ENCODE data around the gene IL6ST. TPM values are rescaled to one million over a fixed set of nuclear protein-coding genes. Genes with fewer than 3 reads are reported as not detected.

IL6ST gene
- total and polyA plus RNA-seq, 4 donors, result 51.3 to 438 (median 109) TPM

DNA sequence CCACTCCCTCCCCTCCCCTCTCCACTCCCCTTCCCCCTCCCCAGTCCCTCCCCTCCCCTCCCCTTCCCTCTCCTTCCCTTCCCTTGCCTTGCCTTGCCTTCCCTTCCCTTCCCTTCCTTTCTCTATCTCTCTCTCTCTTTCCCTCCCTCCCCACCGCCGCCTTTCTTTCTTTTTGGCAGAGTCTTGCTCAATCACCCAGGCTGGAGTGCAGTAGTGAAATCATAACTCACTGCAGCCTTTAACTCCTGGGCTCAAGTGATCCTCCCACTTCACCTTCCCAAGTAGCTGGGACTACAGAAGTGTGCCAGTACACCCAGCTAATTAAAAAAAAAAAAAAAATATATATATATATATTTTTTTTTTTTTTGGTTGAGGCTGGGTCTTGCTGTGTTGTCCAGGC, 98.1 kb downstream of the IL6ST start:
- H3K27me3 ChIP-seq (ENCODE audit: control insufficient read depth in 4 of 4, insufficient read depth in 4 of 4, low read length in 3 of 4), result no peaks in the 10 kb centered on the region
- no peak overlapping the region for H3K27ac ChIP-seq (ENCODE audit: low read depth in 1 of 2, low read length in 2 of 2)
- no peaks in the 10 kb centered on the region for H3K36me3 ChIP-seq (ENCODE audit: control insufficient read depth in 4 of 4, insufficient read depth in 3 of 4, low read depth in 1 of 4, low read length in 3 of 4)
- no peak for DNase-seq (ENCODE audit: low spot score)
- 64% methylated on average over 2 of the region's 2 CpGs for WGBS
- H3K9me3 ChIP-seq (ENCODE audit: control insufficient read depth in 4 of 4, low read length in 3 of 4), result no peaks in the 10 kb centered on the region
- TF ChIP-seq TAF1 (conservative IDR thresholded peaks at IDR 0.05), result no peak
- no peak for TF ChIP-seq HNF4A (conservative IDR thresholded peaks at IDR 0.05)
- TF ChIP-seq SP1 (IDR thresholded peaks at IDR 0.05), result no peak
- no peak for TF ChIP-seq EGR1 (IDR thresholded peaks at IDR 0.05; ENCODE audit: low read depth in 2 of 2)
- TF ChIP-seq JUND (IDR thresholded peaks at IDR 0.05), result no peak
- no peak for TF ChIP-seq RAD21 (IDR thresholded peaks at IDR 0.05)
- TF ChIP-seq GABPA (IDR thresholded peaks at IDR 0.05 in 1 of 2, conservative IDR thresholded peaks at IDR 0.05 in 1 of 2), result no peak
- TF ChIP-seq FOXA2 (IDR thresholded peaks at IDR 0.05), result no peak
- TF ChIP-seq, protein P1, sequence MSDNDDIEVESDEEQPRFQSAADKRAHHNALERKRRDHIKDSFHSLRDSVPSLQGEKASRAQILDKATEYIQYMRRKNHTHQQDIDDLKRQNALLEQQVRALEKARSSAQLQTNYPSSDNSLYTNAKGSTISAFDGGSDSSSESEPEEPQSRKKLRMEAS (IDR thresholded peaks at IDR 0.05), result no peak
- TF ChIP-seq, protein P2, sequence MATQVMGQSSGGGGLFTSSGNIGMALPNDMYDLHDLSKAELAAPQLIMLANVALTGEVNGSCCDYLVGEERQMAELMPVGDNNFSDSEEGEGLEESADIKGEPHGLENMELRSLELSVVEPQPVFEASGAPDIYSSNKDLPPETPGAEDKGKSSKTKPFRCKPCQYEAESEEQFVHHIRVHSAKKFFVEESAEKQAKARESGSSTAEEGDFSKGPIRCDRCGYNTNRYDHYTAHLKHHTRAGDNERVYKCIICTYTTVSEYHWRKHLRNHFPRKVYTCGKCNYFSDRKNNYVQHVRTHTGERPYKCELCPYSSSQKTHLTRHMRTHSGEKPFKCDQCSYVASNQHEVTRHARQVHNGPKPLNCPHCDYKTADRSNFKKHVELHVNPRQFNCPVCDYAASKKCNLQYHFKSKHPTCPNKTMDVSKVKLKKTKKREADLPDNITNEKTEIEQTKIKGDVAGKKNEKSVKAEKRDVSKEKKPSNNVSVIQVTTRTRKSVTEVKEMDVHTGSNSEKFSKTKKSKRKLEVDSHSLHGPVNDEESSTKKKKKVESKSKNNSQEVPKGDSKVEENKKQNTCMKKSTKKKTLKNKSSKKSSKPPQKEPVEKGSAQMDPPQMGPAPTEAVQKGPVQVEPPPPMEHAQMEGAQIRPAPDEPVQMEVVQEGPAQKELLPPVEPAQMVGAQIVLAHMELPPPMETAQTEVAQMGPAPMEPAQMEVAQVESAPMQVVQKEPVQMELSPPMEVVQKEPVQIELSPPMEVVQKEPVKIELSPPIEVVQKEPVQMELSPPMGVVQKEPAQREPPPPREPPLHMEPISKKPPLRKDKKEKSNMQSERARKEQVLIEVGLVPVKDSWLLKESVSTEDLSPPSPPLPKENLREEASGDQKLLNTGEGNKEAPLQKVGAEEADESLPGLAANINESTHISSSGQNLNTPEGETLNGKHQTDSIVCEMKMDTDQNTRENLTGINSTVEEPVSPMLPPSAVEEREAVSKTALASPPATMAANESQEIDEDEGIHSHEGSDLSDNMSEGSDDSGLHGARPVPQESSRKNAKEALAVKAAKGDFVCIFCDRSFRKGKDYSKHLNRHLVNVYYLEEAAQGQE (IDR thresholded peaks at IDR 0.05), result no peak
- TF ChIP-seq HNF4G (IDR thresholded peaks at IDR 0.05), result no peak
- no peaks in the 10 kb centered on the region for H3K4me1 ChIP-seq (ENCODE audit: control insufficient read depth in 4 of 4, insufficient read depth in 4 of 4, low read length in 3 of 4)
- H3K9ac ChIP-seq (ENCODE audit: low read depth in 1 of 2, low read length in 2 of 2), result no peak overlapping the region
- H3K4me3 ChIP-seq (ENCODE audit: low read depth in 1 of 3, low read length in 3 of 3), result no peak overlapping the region

DNA sequence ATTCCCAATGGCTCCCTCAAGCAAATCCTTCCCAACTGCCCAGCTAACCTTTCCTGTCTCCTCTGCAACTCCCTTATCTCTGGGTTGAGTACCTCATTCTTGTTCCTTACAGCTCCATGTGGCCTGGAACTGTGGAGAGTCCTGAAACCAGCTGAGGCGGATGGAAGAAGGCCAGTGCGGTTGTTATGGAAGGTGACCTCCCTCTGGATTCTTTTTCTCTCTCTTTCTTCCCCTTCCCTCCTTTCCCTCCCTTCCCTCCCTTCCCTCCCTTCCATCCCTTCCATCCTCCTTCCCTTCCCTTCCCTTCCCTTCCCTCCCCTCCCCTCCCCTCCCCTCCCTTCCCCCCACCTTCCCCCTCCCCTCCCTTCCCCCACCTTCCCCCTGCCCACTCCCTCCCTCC, 98.5 kb downstream of the IL6ST start:
- Histone ChIP-seq H3K4me1 (ENCODE audit: control insufficient read depth in 4 of 4, insufficient read depth in 4 of 4, low read length in 3 of 4) (no peaks in the 10 kb centered on the region), H3K9me3 (ENCODE audit: control insufficient read depth in 4 of 4, low read length in 3 of 4) (no peaks in the 10 kb centered on the region), H3K9ac (ENCODE audit: low read depth in 1 of 2, low read length in 2 of 2) (no peak overlapping the region), H3K27ac (ENCODE audit: low read depth in 1 of 2, low read length in 2 of 2) (no peak overlapping the region), H3K36me3 (ENCODE audit: control insufficient read depth in 4 of 4, insufficient read depth in 3 of 4, low read depth in 1 of 4, low read length in 3 of 4) (no peaks in the 10 kb centered on the region), H3K27me3 (ENCODE audit: control insufficient read depth in 4 of 4, insufficient read depth in 4 of 4, low read length in 3 of 4) (no peaks in the 10 kb centered on the region), H3K4me3 (ENCODE audit: low read depth in 1 of 3, low read length in 3 of 3) (no peak overlapping the region)
- TF ChIP-seq GABPA (IDR thresholded peaks at IDR 0.05 in 1 of 2, conservative IDR thresholded peaks at IDR 0.05 in 1 of 2) (no peak), JUND (IDR thresholded peaks at IDR 0.05) (no peak), SP1 (IDR thresholded peaks at IDR 0.05) (no peak), TAF1 (conservative IDR thresholded peaks at IDR 0.05) (no peak), EGR1 (IDR thresholded peaks at IDR 0.05; ENCODE audit: low read depth in 2 of 2) (no peak), HNF4G (IDR thresholded peaks at IDR 0.05) (no peak), NR2F2 (IDR thresholded peaks at IDR 0.05) (no peak)
- TF ChIP-seq, protein P3, sequence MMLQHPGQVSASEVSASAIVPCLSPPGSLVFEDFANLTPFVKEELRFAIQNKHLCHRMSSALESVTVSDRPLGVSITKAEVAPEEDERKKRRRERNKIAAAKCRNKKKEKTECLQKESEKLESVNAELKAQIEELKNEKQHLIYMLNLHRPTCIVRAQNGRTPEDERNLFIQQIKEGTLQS (IDR thresholded peaks at IDR 0.05), result no peak
- TF ChIP-seq, protein P1 (IDR thresholded peaks at IDR 0.05), result no peak
- no peak for DNase-seq (ENCODE audit: low spot score)
- 100% methylated on average over 2 of the region's 2 CpGs for WGBS

DNA sequence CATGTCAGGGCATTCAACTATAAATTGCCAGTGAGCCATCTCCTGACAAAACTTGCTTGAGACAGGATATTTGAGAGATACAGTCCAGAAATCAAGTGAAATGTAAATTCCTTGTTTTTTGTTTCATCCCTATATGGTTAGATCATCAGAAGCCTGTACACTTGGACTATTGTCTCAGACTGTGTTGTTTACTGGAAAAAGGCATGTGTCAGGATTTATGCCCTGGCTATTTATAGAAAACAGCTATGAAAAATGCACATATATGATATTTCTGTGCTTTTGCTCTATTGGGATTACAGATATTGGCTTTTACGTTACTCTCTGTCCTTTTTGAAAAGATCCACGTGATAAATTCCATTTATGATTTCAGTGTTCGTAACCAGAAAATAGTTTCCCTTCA, 99.4 kb downstream of the IL6ST start:
- Histone ChIP-seq H3K9ac (ENCODE audit: low read depth in 1 of 2, low read length in 2 of 2) (no peak overlapping the region), H3K27me3 (ENCODE audit: control insufficient read depth in 4 of 4, insufficient read depth in 4 of 4, low read length in 3 of 4) (no peaks in the 10 kb centered on the region), H3K27ac (ENCODE audit: low read depth in 1 of 2, low read length in 2 of 2) (no peak overlapping the region), H3K4me3 (ENCODE audit: low read depth in 1 of 3, low read length in 3 of 3) (no peak overlapping the region), H3K9me3 (ENCODE audit: control insufficient read depth in 4 of 4, low read length in 3 of 4) (no peaks in the 10 kb centered on the region), H3K4me1 (ENCODE audit: control insufficient read depth in 4 of 4, insufficient read depth in 4 of 4, low read length in 3 of 4) (no peaks in the 10 kb centered on the region), H3K36me3 (ENCODE audit: control insufficient read depth in 4 of 4, insufficient read depth in 3 of 4, low read depth in 1 of 4, low read length in 3 of 4) (no peaks in the 10 kb centered on the region)
- DNase-seq (ENCODE audit: low spot score), result no peak
- 96% methylated on average over 3 of the region's 3 CpGs for WGBS
- no peak for TF ChIP-seq EGR1 (IDR thresholded peaks at IDR 0.05; ENCODE audit: low read depth in 2 of 2)
- TF ChIP-seq, protein P1 (IDR thresholded peaks at IDR 0.05), result no peak
- no peak for TF ChIP-seq GABPA (IDR thresholded peaks at IDR 0.05 in 1 of 2, conservative IDR thresholded peaks at IDR 0.05 in 1 of 2)
- TF ChIP-seq, protein P3 (IDR thresholded peaks at IDR 0.05), result no peak
- no peak for TF ChIP-seq FOXA2 (IDR thresholded peaks at IDR 0.05)
- TF ChIP-seq FOXA1 (IDR thresholded peaks at IDR 0.05), result no peak
- no peak for TF ChIP-seq NR2F2 (IDR thresholded peaks at IDR 0.05)
- no peak for TF ChIP-seq JUND (IDR thresholded peaks at IDR 0.05)
- TF ChIP-seq, protein P4, sequence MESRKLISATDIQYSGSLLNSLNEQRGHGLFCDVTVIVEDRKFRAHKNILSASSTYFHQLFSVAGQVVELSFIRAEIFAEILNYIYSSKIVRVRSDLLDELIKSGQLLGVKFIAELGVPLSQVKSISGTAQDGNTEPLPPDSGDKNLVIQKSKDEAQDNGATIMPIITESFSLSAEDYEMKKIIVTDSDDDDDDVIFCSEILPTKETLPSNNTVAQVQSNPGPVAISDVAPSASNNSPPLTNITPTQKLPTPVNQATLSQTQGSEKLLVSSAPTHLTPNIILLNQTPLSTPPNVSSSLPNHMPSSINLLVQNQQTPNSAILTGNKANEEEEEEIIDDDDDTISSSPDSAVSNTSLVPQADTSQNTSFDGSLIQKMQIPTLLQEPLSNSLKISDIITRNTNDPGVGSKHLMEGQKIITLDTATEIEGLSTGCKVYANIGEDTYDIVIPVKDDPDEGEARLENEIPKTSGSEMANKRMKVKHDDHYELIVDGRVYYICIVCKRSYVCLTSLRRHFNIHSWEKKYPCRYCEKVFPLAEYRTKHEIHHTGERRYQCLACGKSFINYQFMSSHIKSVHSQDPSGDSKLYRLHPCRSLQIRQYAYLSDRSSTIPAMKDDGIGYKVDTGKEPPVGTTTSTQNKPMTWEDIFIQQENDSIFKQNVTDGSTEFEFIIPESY (IDR thresholded peaks at IDR 0.05), result no peak
- TF ChIP-seq RXRA (IDR thresholded peaks at IDR 0.05), result no peak
- no peak for TF ChIP-seq CTCF (IDR thresholded peaks at IDR 0.05; ENCODE audit: low read depth, low read length, missing input control)

Measured in liver (tissue), 9 donors.